ENCODE measurements around the gene ZNF76.

Gene ZNF76

GRCh38 chr6:35224720-35225119 lies 34.8 kb upstream of the ZNF76 start:
- TF ChIP-seq, protein P1, sequence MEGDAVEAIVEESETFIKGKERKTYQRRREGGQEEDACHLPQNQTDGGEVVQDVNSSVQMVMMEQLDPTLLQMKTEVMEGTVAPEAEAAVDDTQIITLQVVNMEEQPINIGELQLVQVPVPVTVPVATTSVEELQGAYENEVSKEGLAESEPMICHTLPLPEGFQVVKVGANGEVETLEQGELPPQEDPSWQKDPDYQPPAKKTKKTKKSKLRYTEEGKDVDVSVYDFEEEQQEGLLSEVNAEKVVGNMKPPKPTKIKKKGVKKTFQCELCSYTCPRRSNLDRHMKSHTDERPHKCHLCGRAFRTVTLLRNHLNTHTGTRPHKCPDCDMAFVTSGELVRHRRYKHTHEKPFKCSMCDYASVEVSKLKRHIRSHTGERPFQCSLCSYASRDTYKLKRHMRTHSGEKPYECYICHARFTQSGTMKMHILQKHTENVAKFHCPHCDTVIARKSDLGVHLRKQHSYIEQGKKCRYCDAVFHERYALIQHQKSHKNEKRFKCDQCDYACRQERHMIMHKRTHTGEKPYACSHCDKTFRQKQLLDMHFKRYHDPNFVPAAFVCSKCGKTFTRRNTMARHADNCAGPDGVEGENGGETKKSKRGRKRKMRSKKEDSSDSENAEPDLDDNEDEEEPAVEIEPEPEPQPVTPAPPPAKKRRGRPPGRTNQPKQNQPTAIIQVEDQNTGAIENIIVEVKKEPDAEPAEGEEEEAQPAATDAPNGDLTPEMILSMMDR (conservative IDR thresholded peaks at IDR 0.05; ENCODE audit: low read depth, low read length) = no peak
- DNase-seq (ENCODE audit: low read depth) = no peak

DNA sequence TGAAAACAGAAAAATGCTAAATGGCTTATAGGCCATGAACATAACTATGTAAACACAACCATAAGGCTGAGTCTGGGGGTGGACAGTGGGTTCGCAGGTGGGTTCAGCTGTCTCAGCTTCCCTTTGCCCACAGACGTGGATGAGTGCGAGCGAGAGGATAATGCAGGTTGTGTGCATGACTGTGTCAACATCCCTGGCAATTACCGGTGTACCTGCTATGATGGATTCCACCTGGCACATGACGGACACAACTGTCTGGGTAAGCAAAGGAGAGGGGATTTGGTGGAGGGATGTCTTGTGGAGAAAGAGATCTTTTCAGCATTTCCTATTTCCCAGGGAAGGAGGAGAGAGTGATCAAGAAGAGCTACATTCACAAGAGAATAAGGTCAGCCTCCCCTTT lies 31.1 kb upstream of the ZNF76 start:
- TF ChIP-seq, protein P1 (conservative IDR thresholded peaks at IDR 0.05; ENCODE audit: low read depth, low read length) = no peak
- no peak overlapping the region for H3K4me3 ChIP-seq (ENCODE audit: low read depth, low read length)
- DNase-seq (ENCODE audit: low read depth) = no peak

More at GRCh38 chr6:35224720-35225119, 34.8 kb upstream of the ZNF76 start:
- no peak overlapping the region for H3K4me3 ChIP-seq (ENCODE audit: low read depth, low read length)

- DNase-seq (ENCODE audit: low read depth) = no peak
- TF ChIP-seq, protein P1 (conservative IDR thresholded peaks at IDR 0.05; ENCODE audit: low read depth, low read length) = no peak
- H3K4me3 ChIP-seq (ENCODE audit: low read depth, low read length) = no peak overlapping the region
Observed at GRCh38 chr6:35229304-35229703, 30.2 kb upstream of the ZNF76 start.

GRCh38 chr6:35230498-35230897 lies 29.0 kb upstream of the ZNF76 start:
- TF ChIP-seq, protein P1 (conservative IDR thresholded peaks at IDR 0.05; ENCODE audit: low read depth, low read length) = no peak
- DNase-seq (ENCODE audit: low read depth) = no peak
- no peak overlapping the region for H3K4me3 ChIP-seq (ENCODE audit: low read depth, low read length)

DNA sequence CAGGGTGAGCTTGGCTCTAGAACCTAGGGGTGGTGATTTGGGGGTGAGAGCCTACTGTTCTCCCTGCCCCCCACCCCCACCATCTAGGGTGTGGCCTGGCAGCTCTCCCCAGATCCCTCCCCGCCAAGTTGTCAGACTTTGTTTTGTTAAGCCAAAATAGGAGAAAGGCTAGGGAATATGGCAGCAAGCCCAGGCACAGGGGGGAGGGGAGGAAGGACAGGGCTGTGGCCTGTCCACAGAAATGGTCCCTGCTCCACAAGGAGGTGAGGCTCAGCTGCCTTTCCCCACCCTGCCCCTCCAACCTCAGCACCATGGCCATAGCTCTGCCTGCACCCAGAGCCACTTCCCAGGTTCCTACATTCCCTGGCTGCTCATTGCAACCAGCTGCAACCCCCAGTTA lies 28.6 kb upstream of the ZNF76 start:
- no peak overlapping the region for H3K4me3 ChIP-seq (ENCODE audit: low read depth, low read length)
- TF ChIP-seq, protein P1 (conservative IDR thresholded peaks at IDR 0.05; ENCODE audit: low read depth, low read length) = no peak
- no peak for DNase-seq (ENCODE audit: low read depth)

DNA sequence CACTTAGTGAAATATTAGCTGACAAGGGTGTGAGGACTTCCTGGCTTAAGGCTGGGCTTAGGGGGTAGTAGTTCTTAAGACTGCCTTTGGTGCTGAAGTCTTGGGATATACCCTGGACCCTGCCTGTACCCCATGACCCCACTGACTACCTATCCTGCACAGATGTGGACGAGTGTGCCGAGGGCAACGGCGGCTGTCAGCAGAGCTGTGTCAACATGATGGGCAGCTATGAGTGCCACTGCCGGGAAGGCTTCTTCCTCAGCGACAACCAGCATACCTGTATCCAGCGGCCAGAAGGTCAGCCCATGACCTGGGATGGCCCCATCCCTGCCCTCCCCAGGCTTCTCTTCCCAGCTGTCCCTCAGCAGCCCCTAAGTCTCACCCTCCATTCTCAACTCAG lies 28.0 kb upstream of the ZNF76 start:
- TF ChIP-seq, protein P1 (conservative IDR thresholded peaks at IDR 0.05; ENCODE audit: low read depth, low read length) = no peak
- H3K4me3 ChIP-seq (ENCODE audit: low read depth, low read length) = no peak overlapping the region
- no peak for DNase-seq (ENCODE audit: low read depth)

- no peak for DNase-seq (ENCODE audit: low read depth)
- TF ChIP-seq, protein P1 (conservative IDR thresholded peaks at IDR 0.05; ENCODE audit: low read depth, low read length) = no peak
Observed at GRCh38 chr6:35234901-35235300, 24.6 kb upstream of the ZNF76 start.

More at GRCh38 chr6:35234901-35235300, 24.6 kb upstream of the ZNF76 start:
- H3K4me3 ChIP-seq (ENCODE audit: low read depth, low read length) = no peak overlapping the region
